CD4-positive, CD25-positive, alpha-beta regulatory T cell (primary cell): ENCODE results near the gene MAP7D1. TPM values are rescaled to one million over a fixed set of nuclear protein-coding genes. Genes with fewer than 3 reads are reported as not detected.

Source experiments
- ATAC-seq, 2 donors: fragments of 150-1000 bp; cut with Tn5 transposase; one replicate each; pipeline ENCODE4 v1.10.0; 2021; ENCODE audit warnings: low read depth in 2 of 2, moderate number of reproducible peaks in 2 of 2, moderate library complexity in 1 of 2
- DNase-seq, 3 donors: peaks; one replicate each; pipeline versions ENCODE4 v3.0.0 to v3.0.0-alpha.2; 2012 to 2022; ENCODE audit warnings: mixed read lengths in 1 of 3
- H3K27ac ChIP-seq: one replicate; pipeline ENCODE4 v1.7.0; 2013; ENCODE audit warnings: mild to moderate bottlenecking, low read length; ENCODE audit not compliant: insufficient read depth, poor library complexity, severe bottlenecking
- H3K27me3 ChIP-seq: one replicate; pipeline ENCODE4 v1.7.0; 2013; ENCODE audit warnings: low read length; ENCODE audit not compliant: control insufficient read depth, insufficient read depth
- H3K36me3 ChIP-seq: one replicate; pipeline ENCODE4 v1.7.0; 2013; ENCODE audit warnings: mild to moderate bottlenecking, low read length, moderate library complexity; ENCODE audit not compliant: control insufficient read depth, insufficient read depth
- H3K4me1 ChIP-seq: 2 replicates; pipeline ENCODE4 v1.7.0; 2013; ENCODE audit warnings: mild to moderate bottlenecking, low read length; ENCODE audit not compliant: insufficient read depth, control insufficient read depth, poor library complexity, severe bottlenecking
- H3K4me3 ChIP-seq: one replicate; pipeline ENCODE4 v1.7.0; 2013; ENCODE audit warnings: low read depth, mild to moderate bottlenecking, low read length, moderate library complexity
- H3K9me3 ChIP-seq, 2 experiments: 1 replicate in 1 of 2; 2 replicates in 1 of 2; pipeline ENCODE4 v1.7.0; 2013; ENCODE audit warnings: low read length in 2 of 2, mild to moderate bottlenecking in 1 of 2, moderate library complexity in 1 of 2; ENCODE audit not compliant: control insufficient read depth in 2 of 2
- H3K27ac Mint-ChIP-seq, 3 donors: one replicate each; pipeline ENCODE4 v1.8.0; 2020 to 2022; ENCODE audit warnings: mild to moderate bottlenecking in 3 of 3, mixed read lengths in 3 of 3, moderate library complexity in 2 of 3
- H3K27me3 Mint-ChIP-seq: one replicate; pipeline ENCODE4 v1.8.0; 2022; ENCODE audit warnings: mild to moderate bottlenecking, mixed read lengths
- H3K36me3 Mint-ChIP-seq: one replicate; pipeline ENCODE4 v1.8.0; 2020; ENCODE audit warnings: mixed read lengths
- H3K4me1 Mint-ChIP-seq, 4 donors: one replicate each; pipeline ENCODE4 v1.8.0; 2020 to 2022; ENCODE audit warnings: mixed read lengths in 4 of 4, mild to moderate bottlenecking in 1 of 4
- H3K4me3 Mint-ChIP-seq, 4 donors: one replicate each; pipeline ENCODE4 v1.8.0; 2020 to 2022; ENCODE audit warnings: mild to moderate bottlenecking in 4 of 4, mixed read lengths in 4 of 4, moderate library complexity in 3 of 4
- H3K9me3 Mint-ChIP-seq, 7 donors: one replicate each; pipeline ENCODE4 v1.8.0; 2020 to 2022; ENCODE audit warnings: mixed read lengths in 7 of 7, mild to moderate bottlenecking in 3 of 7, moderate library complexity in 2 of 7
- polyA plus RNA-seq, 4 donors: library from polyadenylated mRNA; unstranded; fragments of 300-500 nt; fragmentation: Illumina TruSeq; gene quantifications; one replicate each; pipeline ENCODE4 v1.2.3, GENCODE V29; 2021
- total RNA-seq: library from RNA; stranded (reverse); gene quantifications from one replicate; pipeline ENCODE4 v1.2.3, GENCODE V29; 2022

Gene MAP7D1
- total RNA-seq (178 TPM), polyA plus RNA-seq (10 to 100 TPM; 10.1 to 16.3 (median 13.1) TPM)

- DNase-seq (peak; percentile 81 to 88 (median 84)), ATAC-seq (peak; percentile 80 to 82)
- peaks cover 0 to 1% (median 0%) of the 10 kb centered on the region in 7 donors for H3K9me3 Mint-ChIP-seq
- H3K27ac Mint-ChIP-seq, result peak within 1 kb of the TSS; percentile 95 to 98 (median 96)
- peak within 1 kb of the TSS; percentile 87 to 97 (median 92) for H3K4me3 Mint-ChIP-seq
- H3K36me3 Mint-ChIP-seq, result no peaks in the 10 kb centered on the region
- H3K27me3 Mint-ChIP-seq, result no peaks in the 10 kb centered on the region
- no peaks in the 10 kb centered on the region for H3K9me3 ChIP-seq
- H3K36me3 ChIP-seq, result no peaks in the 10 kb centered on the region
- H3K27ac ChIP-seq, result peak within 1 kb of the TSS; percentile 88
- peaks cover 72% of the 10 kb centered on the region for H3K4me1 ChIP-seq
- H3K4me1 Mint-ChIP-seq, result peaks cover 0 to 79% (median 47%) of the 10 kb centered on the region in 4 donors
- no peaks in the 10 kb centered on the region for H3K27me3 ChIP-seq
- peak within 1 kb of the TSS; percentile 82 for H3K4me3 ChIP-seq
Measured at GRCh38 chr1:36155408-36156328, at the start of gene MAP7D1. MAP7D1 (plus strand) TSS chr1:36156160; CDS start chr1:36156418, 258 bp downstream.

- no peak overlapping the region for H3K27ac ChIP-seq
- ATAC-seq (no peak), DNase-seq (no peak)
- H3K36me3 ChIP-seq, result no peaks in the 10 kb centered on the region
- H3K4me1 Mint-ChIP-seq, result peaks cover 0 to 15% (median 2%) of the 10 kb centered on the region in 4 donors
- H3K27me3 ChIP-seq, result no peaks in the 10 kb centered on the region
- H3K4me1 ChIP-seq, result peaks cover 7% of the 10 kb centered on the region
- H3K36me3 Mint-ChIP-seq, result no peaks in the 10 kb centered on the region
- H3K27me3 Mint-ChIP-seq, result no peaks in the 10 kb centered on the region
- no peak overlapping the region for H3K4me3 Mint-ChIP-seq
- H3K9me3 ChIP-seq, result no peaks in the 10 kb centered on the region
- no peak overlapping the region for H3K4me3 ChIP-seq
- H3K27ac Mint-ChIP-seq, result no peak overlapping the region
- no peaks in the 10 kb centered on the region for H3K9me3 Mint-ChIP-seq
Measured at GRCh38 chr1:36106269-36106668, 49.7 kb upstream of the MAP7D1 start.

- no peak overlapping the region for H3K27ac ChIP-seq
- no peak overlapping the region for H3K4me3 Mint-ChIP-seq
- H3K27me3 ChIP-seq, result no peaks in the 10 kb centered on the region
- DNase-seq (no peak), ATAC-seq (no peak)
- no peaks in the 10 kb centered on the region for H3K9me3 ChIP-seq
- H3K4me1 ChIP-seq, result peaks cover 7% of the 10 kb centered on the region
- H3K4me3 ChIP-seq, result no peak overlapping the region
- no peaks in the 10 kb centered on the region for H3K36me3 ChIP-seq
- no peaks in the 10 kb centered on the region for H3K9me3 Mint-ChIP-seq
- H3K4me1 Mint-ChIP-seq, result peaks cover 0 to 18% (median 2%) of the 10 kb centered on the region in 4 donors
- no peak overlapping the region for H3K27ac Mint-ChIP-seq
- H3K27me3 Mint-ChIP-seq, result peaks cover under 1% of the 10 kb centered on the region
- no peaks in the 10 kb centered on the region for H3K36me3 Mint-ChIP-seq
Measured at GRCh38 chr1:36107394-36107793, 48.6 kb upstream of the MAP7D1 start.

- ATAC-seq (no peak), DNase-seq (no peak)
- Histone ChIP-seq H3K9me3 (no peaks in the 10 kb centered on the region), H3K4me3 (no peak overlapping the region), H3K27ac (no peak overlapping the region), H3K27me3 (no peaks in the 10 kb centered on the region), H3K4me1 (peaks cover 7% of the 10 kb centered on the region), H3K36me3 (no peaks in the 10 kb centered on the region)
- H3K27me3 Mint-ChIP-seq, result peaks cover 5% of the 10 kb centered on the region
- no peaks in the 10 kb centered on the region for H3K36me3 Mint-ChIP-seq
- H3K9me3 Mint-ChIP-seq, result no peaks in the 10 kb centered on the region
- H3K4me3 Mint-ChIP-seq, result no peak overlapping the region
- peaks cover 0 to 18% (median 2%) of the 10 kb centered on the region in 4 donors for H3K4me1 Mint-ChIP-seq
- peak overlapping the region in 2 of 3 donors; percentile 36 to 87 for H3K27ac Mint-ChIP-seq
Measured at GRCh38 chr1:36108314-36108713, 47.6 kb upstream of the MAP7D1 start.

- peak overlapping the region in 1 of 4 donors; percentile 64 for H3K4me3 Mint-ChIP-seq
- H3K4me1 Mint-ChIP-seq, result peaks cover 0 to 18% (median 2%) of the 10 kb centered on the region in 4 donors
- no peaks in the 10 kb centered on the region for H3K27me3 ChIP-seq
- no peak overlapping the region for H3K4me3 ChIP-seq
- no peaks in the 10 kb centered on the region for H3K36me3 Mint-ChIP-seq
- H3K4me1 ChIP-seq, result peaks cover 7% of the 10 kb centered on the region
- H3K36me3 ChIP-seq, result no peaks in the 10 kb centered on the region
- no peaks in the 10 kb centered on the region for H3K9me3 Mint-ChIP-seq
- H3K27ac ChIP-seq, result no peak overlapping the region
- H3K27ac Mint-ChIP-seq, result peak overlapping the region in 2 of 3 donors; percentile 36 to 72
- ATAC-seq (peak; percentile 84 to 89), DNase-seq (peak in 2 of 3 donors; percentile 29 to 76)
- H3K9me3 ChIP-seq, result no peaks in the 10 kb centered on the region
- H3K27me3 Mint-ChIP-seq, result peaks cover 5% of the 10 kb centered on the region
Measured at GRCh38 chr1:36109041-36109679, 46.8 kb upstream of the MAP7D1 start.

GRCh38 chr1:36111151-36111550 is 44.8 kb upstream of the MAP7D1 start:
- peaks cover 5% of the 10 kb centered on the region for H3K27me3 Mint-ChIP-seq
- peaks cover 7% of the 10 kb centered on the region for H3K4me1 ChIP-seq
- H3K4me3 Mint-ChIP-seq, result no peak overlapping the region

GRCh38 chr1:36112823-36113222 is 43.1 kb upstream of the MAP7D1 start:
- H3K27ac ChIP-seq, result no peak overlapping the region
- H3K36me3 Mint-ChIP-seq, result no peaks in the 10 kb centered on the region
- ATAC-seq, result no peak
- peaks cover 5% of the 10 kb centered on the region for H3K27me3 Mint-ChIP-seq
- no peaks in the 10 kb centered on the region for H3K36me3 ChIP-seq
- H3K4me3 ChIP-seq, result no peak overlapping the region
- no peak overlapping the region for H3K4me3 Mint-ChIP-seq
- peaks cover 0 to 18% (median 2%) of the 10 kb centered on the region in 4 donors for H3K4me1 Mint-ChIP-seq
- H3K9me3 ChIP-seq, result no peaks in the 10 kb centered on the region
- no peaks in the 10 kb centered on the region for H3K9me3 Mint-ChIP-seq
- H3K4me1 ChIP-seq, result peaks cover 7% of the 10 kb centered on the region
- no peak for DNase-seq
- no peaks in the 10 kb centered on the region for H3K27me3 ChIP-seq
- peak overlapping the region in 1 of 3 donors; percentile 72 for H3K27ac Mint-ChIP-seq

More at GRCh38 chr1:36111151-36111550, 44.8 kb upstream of the MAP7D1 start:
- peak overlapping the region in 1 of 3 donors; percentile 80 for H3K27ac Mint-ChIP-seq
- Histone ChIP-seq H3K27ac (no peak overlapping the region), H3K4me3 (no peak overlapping the region), H3K27me3 (no peaks in the 10 kb centered on the region), H3K36me3 (no peaks in the 10 kb centered on the region), H3K9me3 (no peaks in the 10 kb centered on the region)
- ATAC-seq (no peak), DNase-seq (no peak)
- H3K9me3 Mint-ChIP-seq, result no peaks in the 10 kb centered on the region
- peaks cover 0 to 18% (median 2%) of the 10 kb centered on the region in 4 donors for H3K4me1 Mint-ChIP-seq
- H3K36me3 Mint-ChIP-seq, result no peaks in the 10 kb centered on the region
